Stimulated activated CD4-positive, alpha-beta T cell treated with anti-CD3 and anti-CD28 coated beads, Interleukin-1b, Interleukin-23, amount 100 ng/mL, for 4 hours (primary cell): ENCODE data around the gene IFT81.

Experiments
- DNase-seq, 2 donors: peaks; one replicate each; pipeline ENCODE4 v3.0.0-alpha.2; 2020; ENCODE audit warnings: low read depth in 2 of 2

IFT81 gene

DNA sequence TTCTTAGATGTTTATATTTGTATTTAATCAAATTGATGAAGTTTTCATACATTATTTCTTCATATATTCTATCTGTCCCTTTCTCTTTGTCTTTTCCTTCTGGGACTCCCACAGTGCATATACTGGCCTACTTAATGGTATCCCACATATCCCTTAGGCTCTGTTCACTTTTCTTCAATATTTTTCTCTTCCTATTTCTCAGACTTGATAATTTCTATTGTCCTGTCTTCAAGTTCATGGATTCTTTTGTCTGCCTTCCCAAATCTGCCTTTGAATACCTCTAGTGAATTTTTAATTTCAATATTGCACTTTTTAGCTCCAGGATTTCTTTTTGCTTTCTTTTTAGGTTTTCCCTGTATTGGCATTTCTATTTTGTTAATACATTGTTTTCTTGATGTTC is 33.4 kb downstream of the IFT81 start:
- DNase-seq, result no peak

DNA sequence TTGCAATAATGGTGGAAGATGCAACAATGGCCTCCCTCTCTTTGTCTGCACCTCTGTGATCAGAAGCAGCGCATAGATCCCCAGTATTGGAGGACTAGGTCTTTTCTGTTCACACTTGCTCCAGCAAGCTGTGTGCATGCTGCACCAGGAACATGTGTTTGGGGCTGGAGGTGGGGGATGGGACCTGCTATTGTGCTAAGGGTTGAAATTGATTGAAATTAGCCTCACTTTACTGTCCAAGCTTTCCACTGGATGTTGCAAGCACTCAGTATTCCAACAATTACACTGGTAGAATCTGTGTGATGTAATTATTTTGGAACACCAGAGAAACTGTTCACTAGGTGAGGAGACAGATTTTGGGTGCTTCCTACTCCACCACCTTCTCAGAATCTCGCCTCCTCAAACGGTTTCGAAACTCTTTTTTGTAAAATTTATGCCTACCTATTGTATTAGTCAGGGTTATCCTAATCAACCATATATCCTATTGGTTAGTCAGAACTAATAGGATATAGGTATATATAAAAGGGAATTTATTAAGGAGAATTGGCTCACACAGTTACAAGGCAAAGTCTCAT is 35.6 kb downstream of the IFT81 start:
- no peak for DNase-seq

DNA sequence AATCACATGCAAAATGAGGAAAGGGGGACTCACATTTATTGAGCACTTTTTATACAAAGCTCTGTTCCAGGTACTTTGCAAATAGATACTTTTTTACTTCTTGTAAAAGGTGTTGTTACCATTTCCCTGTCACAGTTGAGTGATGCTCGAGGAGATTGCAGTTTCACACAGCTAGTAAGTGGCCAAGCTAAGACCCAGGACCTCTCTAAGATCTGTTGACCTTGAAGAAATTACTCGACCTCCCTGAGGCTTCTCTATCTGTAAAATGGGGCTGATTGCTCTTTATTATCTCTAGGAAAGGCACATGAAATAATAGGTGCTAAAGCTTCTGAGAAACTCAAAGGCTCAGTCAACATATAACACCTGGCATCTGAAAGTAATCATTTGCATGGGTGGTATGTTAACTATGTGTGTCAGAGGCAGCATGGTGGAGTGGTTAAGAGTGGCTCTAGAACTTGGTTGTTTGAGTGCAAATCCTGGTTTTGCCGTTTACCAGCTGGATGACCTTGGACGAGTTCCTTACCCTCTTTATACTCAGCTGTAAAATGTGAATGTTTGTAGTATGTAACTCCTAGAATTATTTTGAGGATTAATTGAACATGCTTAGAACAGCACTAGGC is 41.5 kb downstream of the IFT81 start:
- DNase-seq, result no peak

DNA sequence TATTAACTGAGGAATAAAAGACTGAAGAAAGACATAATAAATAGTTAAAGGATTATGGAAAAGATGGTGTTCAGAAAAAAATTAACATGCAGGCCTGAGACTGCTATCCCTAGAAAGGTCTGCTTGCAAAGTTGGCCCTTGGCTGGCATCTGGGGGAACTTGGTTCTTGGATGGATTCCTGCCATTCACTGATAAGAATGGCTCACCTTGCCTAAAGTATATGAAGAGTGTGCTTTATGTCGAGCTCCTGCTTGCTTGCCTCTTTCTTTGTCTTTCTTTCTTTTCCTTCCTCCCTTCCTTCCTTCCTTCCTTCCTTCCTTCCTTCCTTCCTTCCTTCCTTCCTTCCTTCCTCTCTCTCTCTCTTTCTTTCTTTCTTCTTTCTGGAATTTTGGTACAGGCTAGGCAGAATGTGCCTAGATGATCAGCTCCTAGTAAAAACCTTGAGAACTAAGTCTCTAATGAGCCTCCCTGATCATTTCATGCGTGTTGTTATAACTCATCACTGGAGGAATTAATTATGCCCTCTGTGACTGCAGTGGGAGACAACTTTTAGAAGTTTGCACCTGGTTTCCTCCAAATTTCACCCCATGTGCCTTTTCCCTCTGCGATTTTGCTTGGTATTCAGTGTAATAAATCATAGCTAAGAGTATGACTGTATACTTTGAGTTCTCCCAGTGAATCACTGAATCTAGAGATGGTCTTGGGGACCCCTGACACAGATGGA is 44.7 kb downstream of the IFT81 start:
- DNase-seq, result no peak

DNA sequence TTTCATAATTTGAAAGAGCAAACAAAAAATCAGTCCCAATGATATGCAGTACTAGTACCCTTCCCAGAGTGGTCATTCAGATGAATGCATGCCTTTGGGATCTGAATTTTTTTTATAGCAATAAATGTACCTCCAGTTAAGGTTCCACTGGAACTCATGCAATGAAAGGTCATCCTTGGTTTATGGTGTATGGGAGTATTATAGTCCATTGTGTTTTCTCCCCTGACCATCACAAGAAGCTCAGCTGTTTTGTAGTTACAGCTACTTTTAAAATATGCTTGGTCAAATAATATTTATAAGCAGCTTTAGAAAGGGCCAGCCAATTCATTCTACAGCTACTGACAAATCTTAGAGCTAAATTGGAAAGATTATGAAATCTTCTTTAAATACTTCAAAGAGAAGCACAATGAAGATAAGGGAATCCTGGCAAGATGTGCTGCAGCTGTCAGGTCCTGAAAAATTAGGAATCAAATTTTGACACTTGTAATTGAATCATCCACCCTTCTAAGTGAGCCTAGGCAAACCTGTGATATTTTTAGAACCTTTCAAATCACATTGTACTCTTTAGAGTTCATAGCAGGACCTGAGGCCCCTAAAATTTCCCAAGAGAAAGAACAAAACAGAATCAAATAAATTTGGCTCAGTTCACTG is 46.5 kb downstream of the IFT81 start:
- no peak for DNase-seq

DNA sequence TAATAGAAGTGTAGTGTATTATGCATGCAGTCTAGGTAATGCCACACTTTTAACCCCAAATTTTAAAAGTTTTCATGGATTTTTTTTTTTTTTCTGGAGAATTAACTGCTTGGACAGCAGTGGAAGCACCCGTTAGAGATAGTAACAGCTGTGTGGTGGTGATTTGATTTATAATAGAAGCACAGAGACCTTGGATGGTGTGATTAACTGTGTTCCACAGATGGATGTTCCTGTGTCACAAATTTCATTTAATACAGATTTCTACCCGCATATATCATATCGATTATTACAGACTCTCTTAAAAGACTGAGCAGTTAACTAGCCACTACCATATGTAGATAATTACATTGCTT is 47.0 kb downstream of the IFT81 start:
- DNase-seq, result no peak

DNA sequence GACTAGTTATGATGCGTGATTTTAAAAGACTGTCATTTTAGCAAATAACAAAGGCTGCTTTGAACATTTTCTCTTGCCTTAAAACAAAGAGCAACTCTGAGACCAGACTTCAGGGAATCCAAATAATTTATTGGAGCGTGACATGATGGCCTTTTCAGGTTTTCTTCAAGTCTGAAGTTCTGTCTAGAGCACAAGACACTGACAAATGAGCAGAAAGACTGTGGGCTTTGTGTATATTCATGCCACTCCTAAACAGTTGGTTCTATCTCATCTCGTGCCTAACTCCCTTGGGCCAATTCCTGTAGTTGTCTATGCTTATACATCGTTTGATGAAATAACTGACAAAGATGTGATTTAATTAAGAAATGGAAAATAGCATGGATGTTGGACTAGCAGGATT is 47.5 kb downstream of the IFT81 start:
- no peak for DNase-seq

DNA sequence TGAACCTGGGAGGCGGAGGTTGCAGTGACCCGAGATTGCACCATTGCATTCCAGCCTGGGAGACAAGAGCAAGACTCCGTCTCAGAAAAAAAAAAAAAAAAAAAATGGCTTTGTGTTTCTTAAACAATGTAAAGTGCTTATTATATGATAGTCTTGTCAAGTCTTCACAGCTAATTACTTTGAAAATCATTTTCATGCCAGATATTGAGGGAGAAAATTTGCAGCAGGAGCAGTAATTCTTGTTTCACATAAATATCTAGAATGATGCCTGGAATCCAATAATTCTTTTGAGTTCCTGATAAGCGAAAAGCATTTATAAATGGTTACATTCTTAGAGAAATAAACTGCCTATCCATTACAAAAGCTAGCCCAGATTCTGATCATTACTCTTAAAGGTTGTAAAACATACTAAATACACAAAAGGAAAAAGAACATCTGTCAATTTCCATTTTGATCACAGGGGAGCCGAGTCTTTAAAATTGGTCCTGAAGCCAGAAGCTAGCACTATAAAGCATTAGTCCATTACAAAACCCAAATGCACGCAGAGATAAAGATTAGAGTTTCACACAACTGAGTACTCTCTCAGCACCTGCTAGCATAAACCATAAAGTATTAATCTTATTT is 50.3 kb downstream of the IFT81 start:
- no peak for DNase-seq

DNA sequence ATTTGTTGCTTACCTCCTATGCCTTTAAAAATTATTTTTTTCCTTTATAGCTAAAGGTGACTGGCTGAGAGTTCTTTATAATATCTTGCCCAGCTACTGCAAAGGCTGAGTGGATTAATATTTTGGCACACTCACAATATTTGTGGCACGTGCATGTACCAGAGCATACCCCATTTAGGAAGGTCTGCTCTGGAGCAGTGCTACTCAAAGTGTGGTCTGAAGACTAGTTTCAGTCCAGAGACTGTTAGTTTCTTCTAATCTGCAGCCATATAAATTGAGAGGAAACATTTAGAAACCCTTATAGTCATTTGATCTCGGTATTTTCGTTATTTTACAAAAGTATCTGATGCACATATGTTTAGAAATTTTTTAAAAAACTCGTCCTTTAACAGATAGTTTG is 51.0 kb downstream of the IFT81 start:
- DNase-seq, result no peak

DNA sequence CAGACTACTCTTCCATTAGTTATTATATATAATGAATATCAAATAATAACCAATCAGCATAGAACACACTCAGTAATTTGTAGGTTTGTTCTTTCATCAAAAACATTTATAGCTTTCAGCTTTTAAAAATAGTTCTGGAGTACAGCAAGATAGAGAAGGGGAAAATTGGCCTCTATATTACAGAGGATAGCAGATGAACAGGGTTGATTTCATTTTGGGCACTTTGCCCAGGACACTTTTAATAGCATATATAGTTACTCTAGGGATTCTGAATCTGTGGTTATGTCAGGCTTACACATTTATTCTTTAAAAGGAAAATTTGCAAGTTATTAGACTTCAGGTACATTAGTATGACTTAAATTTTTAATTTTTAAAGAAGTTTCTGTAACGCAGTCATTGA is 52.6 kb downstream of the IFT81 start:
- DNase-seq, result no peak

DNA sequence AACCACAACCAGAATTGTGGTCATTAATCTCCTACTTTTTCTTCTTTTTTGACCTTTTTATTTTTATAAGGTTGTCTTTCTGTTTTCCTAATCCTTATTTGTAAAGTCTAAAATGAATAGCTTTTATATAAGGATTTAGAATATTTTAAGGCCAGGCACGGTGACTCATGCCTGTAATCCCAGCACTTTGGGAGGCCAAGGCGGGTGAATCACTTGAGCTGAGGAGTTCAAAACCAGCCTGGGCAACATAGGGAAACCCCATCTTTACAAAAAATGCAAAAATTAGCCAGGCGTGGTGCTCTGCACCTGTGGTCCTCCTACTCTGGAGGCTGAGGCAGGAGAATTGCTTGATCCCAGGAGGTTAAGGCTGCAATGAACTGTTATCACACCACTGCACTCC is 55.1 kb downstream of the IFT81 start:
- DNase-seq, result no peak

DNA sequence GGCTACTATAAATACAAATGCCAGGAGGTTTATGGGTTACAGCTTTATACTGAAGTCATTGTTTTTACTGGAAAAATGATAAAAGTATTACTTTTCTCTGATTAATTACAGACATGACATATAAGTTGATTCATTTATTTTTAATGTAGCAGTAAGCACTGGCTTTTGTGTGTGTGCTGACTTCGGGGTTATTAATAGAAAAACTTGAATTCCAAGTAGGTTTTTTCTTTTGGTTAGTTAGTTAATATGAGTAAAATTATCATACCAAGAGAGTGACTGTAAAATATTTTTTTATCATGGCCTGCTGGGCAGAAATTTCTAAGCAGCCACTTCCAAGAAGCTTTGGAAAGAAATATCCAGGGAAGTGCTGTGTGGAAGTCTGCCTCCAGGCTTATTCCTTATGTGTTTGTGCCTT is 56.4 kb downstream of the IFT81 start:
- DNase-seq, result no peak

DNA sequence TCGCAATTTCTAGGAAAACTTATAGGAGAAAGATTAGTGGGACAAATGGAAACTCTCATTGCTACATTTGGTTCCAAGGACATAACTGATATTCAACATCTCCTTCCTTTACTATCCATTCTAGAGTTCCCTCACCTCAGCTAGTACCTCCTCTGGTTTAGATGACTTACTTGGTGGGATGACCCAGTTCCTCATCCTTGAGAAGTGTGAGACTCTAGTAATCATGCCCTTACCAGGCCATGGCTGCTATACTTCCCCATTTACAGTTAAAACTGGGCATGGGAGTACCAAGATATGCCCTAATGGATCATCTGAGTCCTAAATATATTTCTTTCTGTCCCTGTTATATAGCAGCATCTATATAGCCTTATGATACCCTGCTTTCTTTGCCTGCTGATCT is 58.1 kb downstream of the IFT81 start:
- no peak for DNase-seq

DNA sequence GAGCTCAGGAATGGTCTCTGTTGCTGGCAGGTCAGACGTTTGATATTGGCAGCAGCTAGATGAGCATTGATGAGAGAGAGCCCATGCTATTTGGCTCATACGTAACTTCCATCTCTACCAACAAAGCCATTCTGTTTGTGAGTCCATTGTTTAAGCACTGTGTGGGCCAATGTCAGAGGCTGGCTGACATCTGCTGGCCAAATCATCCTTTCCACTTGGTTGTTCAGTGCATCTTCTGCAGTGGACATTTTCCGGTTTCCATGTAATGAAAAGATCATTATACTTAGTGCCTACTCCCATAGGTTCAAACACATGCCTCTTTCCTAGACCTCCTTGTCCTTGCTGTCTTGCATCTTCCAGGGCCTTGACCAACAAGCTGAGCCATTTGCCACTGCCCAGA is 59.2 kb downstream of the IFT81 start:
- DNase-seq, result no peak

DNA sequence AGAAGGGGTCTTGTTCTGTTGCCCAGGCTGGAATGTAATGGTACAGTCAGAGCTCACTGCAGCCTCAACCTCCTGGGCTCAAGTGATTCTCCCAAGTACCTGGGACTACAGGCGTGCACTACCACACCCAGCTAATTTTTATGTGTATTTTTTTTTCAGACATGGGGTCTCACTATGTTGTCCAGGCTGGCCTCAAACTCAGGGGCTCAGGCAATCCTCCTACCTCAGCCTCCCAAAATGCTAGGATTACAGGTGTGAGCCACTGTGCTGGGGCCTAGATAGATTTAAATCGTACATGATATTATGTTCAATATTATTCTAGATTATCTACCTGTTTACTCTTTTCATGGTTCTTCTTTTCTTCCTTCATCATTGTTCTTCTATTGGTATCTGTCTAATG is 61.5 kb downstream of the IFT81 start:
- DNase-seq, result no peak

DNA sequence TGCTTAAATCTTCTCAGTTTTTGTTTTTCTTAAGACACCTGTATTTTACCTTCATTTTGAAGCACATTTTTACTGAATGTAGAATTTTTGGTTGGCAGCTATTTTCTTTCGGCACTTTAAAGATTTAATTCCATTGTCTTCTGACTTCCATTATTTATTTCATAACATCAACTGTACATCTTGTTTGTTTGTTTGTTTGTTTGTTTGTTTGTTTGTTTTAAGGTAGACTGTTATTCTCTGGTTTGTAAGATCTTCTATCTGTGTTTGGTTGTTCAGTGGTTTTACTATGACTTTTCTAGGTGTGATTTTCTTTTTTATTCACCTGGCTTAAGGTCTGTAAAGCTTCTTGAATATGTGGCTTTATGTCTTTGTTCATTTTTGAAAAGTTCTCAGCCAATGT is 61.9 kb downstream of the IFT81 start:
- DNase-seq, result no peak

DNA sequence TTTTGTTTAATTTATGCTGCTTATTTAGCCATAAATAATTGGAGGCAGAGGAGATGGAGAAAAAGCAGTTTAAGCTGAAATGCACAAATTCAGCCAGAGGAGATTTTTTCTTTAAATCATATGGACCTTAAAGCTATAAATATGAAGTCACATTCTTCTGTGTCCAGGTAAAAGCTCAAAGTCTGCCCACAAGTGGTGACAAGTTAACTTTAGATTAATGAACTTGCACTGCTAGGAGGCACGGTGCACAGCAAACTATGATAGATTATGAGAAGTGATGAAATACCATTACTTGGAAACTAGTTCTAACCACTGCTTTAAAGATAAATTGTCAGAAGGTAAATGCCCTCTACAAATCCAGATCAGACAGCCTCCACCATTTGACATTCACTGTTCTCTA is 69.0 kb downstream of the IFT81 start:
- DNase-seq, result no peak

DNA sequence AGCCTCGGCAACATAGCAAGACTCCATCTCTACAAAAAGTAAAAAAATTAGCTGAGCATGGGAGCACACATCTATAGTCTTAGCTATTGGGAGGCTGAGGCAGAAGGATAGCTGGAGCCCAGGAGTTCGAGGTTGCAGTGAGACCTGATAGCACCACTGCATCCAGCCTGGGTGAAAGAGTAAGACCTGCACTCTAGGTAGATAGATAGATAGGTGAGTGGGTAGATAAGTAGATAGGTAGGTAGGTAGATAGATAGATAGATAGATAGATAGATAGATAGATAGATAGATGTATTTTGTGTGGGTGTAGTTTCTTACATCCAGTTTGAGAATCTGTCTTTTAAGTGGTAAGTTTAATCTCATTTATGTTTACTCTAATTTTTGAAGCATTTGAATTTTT is 72.8 kb downstream of the IFT81 start:
- no peak for DNase-seq

DNA sequence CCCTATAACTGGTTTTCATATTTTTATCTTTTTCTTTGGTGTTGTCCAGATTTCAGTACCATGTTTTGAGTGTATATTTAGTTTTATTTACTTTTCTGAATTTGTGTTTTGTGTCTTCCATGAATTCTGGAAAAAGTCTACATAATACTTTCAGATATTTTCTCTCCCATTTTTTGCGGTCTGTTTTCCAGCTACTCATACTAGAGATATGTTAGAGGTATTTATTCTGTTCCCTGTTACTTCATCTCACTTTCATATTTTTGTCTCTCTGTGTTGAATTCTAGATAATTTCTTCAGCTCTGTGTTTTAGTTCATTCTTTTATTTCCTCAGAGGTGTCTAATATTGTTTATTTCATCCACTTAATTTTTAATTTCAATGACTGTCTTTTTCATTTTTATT is 74.2 kb downstream of the IFT81 start:
- DNase-seq, result no peak

DNA sequence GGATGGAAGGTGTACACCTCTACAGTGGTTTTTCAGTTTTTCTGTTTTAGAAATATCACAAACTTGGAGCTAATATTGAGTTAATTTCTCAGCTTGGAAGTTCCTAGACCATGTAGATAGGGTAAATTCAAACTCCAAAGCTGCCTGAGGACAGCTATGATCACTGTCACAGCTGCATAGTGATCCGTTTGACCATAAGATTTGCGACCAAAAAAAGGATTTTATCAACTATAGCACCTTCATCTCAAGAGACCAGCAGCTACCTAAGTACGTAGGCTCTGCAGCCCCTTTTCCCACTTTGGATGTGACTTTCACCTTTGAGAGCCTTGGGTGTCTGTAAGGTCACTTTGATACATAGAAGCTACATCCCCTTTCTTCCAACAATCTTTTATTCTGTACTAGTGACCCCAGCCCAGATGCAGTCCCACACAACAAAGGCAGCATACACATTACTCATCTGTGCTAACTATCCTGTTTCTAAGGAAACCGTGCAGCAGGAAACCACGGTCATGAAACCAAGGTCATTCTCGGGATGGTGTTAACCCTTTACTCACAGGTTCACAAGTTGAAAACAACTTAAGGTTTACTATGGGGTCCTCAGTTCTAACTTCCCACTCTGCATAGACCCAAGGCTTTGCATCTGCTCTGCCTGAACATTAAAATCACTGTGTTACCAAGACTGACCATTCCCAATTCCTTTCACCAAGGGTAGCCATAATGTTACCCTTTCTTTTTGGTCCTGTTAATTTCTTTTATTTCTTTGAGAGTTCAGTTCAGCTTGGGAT is 75.4 kb downstream of the IFT81 start:
- no peak for DNase-seq

DNA sequence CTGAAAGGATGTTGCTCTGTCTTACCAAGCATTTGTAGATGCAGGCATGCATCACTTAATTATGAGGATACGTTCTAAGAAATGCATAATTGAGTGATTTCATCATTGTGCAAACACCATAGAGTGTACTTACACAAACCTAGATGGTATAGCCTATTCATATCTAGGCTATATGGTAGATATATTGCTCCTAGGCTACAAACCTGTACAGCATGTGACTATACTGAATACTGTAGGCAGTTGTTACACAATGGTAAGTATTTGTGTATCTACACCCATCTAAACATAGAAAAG is 75.9 kb downstream of the IFT81 start:
- DNase-seq, result no peak

DNA sequence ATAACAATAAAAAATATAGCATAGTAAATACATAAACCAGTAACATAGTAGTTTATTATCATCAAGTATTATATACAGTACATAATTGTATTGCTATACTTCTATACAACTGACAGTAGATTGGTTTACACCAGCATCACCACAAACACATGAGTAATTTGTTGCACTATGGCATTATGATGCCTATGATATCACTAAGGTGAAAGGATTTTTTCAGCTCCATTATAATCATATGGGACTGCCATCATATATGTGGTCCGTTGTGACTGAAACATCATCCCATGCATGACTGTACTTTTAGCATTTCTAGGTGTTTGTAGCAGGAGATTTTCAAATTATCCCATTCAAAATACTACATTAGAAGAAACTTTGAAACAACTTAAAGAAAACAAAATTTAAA is 77.8 kb downstream of the IFT81 start:
- no peak for DNase-seq
